H1 (cell line): ENCODE measurements around the gene ATAD3A. TPM values are rescaled to one million over a fixed set of nuclear protein-coding genes. Genes with fewer than 3 reads are reported as not detected.
"Not testable (repeated sequence)": the region's sequence is repeated elsewhere in the genome, so short reads cannot be mapped to it uniquely, and the experiment has no call there.

Source experiments
- CTCF ChIA-PET: fragments of 300-600 bp; sonication (Branson Sonifier 250); formaldehyde crosslinking; loops from one replicate; lab custom pipeline; 2021; ENCODE audit not compliant: partially characterized antibody; lab: Charles Lee
- POLR2A ChIA-PET: fragments of 300-600 bp; sonication (Branson Sonifier 250); formaldehyde crosslinking; loops from one replicate; lab custom pipeline; 2021; ENCODE audit warnings: inconsistent platforms; ENCODE audit not compliant: partially characterized antibody; lab: Charles Lee
- DNase-seq, 2 experiments: peaks; one replicate each; pipeline versions ENCODE4 v3.0.0 to v3.0.0-alpha.2; 2010 to 2022; ENCODE audit warnings: low spot score in 2 of 2, low read depth in 1 of 2, mixed read lengths in 1 of 2
- FAIRE-seq: peaks from 2 replicates; lab custom pipeline; 2011; peaks lifted over from hg19 to GRCh38; lab: Jason Lieb, UNC
- H2AFZ ChIP-seq: 2 replicates; pipeline ENCODE4 v1.8.1; 2012; ENCODE audit warnings: low read length, inconsistent platforms
- H2AK5ac ChIP-seq: 2 replicates; pipeline ENCODE4 v1.6.1; 2013; ENCODE audit warnings: low read depth, low read length
- H2BK120ac ChIP-seq: replicated peaks from 2 replicates; pipeline ENCODE3; 2013; ENCODE audit warnings: low read depth, low read length, inconsistent platforms
- H2BK12ac ChIP-seq: 2 replicates; pipeline ENCODE4 v1.6.1; 2013; ENCODE audit warnings: low read depth, low read length
- H2BK15ac ChIP-seq: 2 replicates; pipeline ENCODE4 v1.6.1; 2013; ENCODE audit warnings: low read length
- H2BK20ac ChIP-seq: 2 replicates; pipeline ENCODE4 v1.6.1; 2013; ENCODE audit warnings: low read length
- H2BK5ac ChIP-seq: 2 replicates; pipeline ENCODE4 v1.6.1; 2013; ENCODE audit warnings: low read depth, low read length
- H3K14ac ChIP-seq: 2 replicates; pipeline ENCODE4 v1.6.1; 2013; ENCODE audit warnings: inconsistent platforms; ENCODE audit not compliant: insufficient read length
- H3K18ac ChIP-seq: 2 replicates; pipeline ENCODE4 v1.6.1; 2013; ENCODE audit warnings: low read length; ENCODE audit errors: extremely low read depth
- H3K23ac ChIP-seq: 2 replicates; pipeline ENCODE4 v1.6.1; 2013; ENCODE audit warnings: inconsistent platforms; ENCODE audit not compliant: insufficient read length
- H3K23me2 ChIP-seq: 2 replicates; pipeline ENCODE4 v1.6.1; 2013; ENCODE audit warnings: low read depth, low read length
- H3K27ac ChIP-seq: 2 replicates; pipeline ENCODE4 v1.6.1; 2011; ENCODE audit warnings: low read depth, low read length, inconsistent platforms
- H3K27me3 ChIP-seq, 4 experiments: replicated peaks in 1 of 4; 1 replicate in 1 of 4; 2 replicates in 3 of 4; pipeline versions ENCODE4 v1.6.1 to v1.8.1; 2011 to 2013; ENCODE audit warnings: low read length in 3 of 4, mild to moderate bottlenecking in 3 of 4, inconsistent platforms in 2 of 4, mixed read lengths in 2 of 4, moderate library complexity in 1 of 4; ENCODE audit not compliant: control insufficient read depth in 3 of 4, insufficient read depth in 3 of 4; ENCODE audit errors: extremely low read depth in 1 of 4
- H3K36me3 ChIP-seq, 4 experiments: 2 replicates each; pipeline versions ENCODE4 v1.6.1 to v1.8.1; 2011 to 2013; ENCODE audit warnings: mild to moderate bottlenecking in 4 of 4, low read length in 3 of 4, moderate library complexity in 2 of 4, control low read depth in 1 of 4, inconsistent platforms in 1 of 4; ENCODE audit not compliant: insufficient read depth in 4 of 4, control insufficient read depth in 2 of 4
- H3K4ac ChIP-seq: replicated peaks from 2 replicates; pipeline ENCODE3; 2013; ENCODE audit warnings: low read length, low read depth, mixed read lengths, inconsistent platforms; ENCODE audit not compliant: insufficient read length
- H3K4me1 ChIP-seq, 4 experiments: replicated peaks in 1 of 4; 1 replicate in 1 of 4; 2 replicates in 3 of 4; pipeline versions ENCODE4 v1.6.1 to v1.8.1; 2011 to 2013; ENCODE audit warnings: low read length in 3 of 4, inconsistent platforms in 2 of 4, mixed read lengths in 1 of 4; ENCODE audit not compliant: insufficient read depth in 4 of 4, control insufficient read depth in 3 of 4
- H3K4me2 ChIP-seq, 2 experiments: 2 replicates each; pipeline versions ENCODE4 v1.6.1 to v1.8.1; 2011 to 2013; ENCODE audit warnings: low read depth in 2 of 2, low read length in 2 of 2, control low read depth in 1 of 2, inconsistent platforms in 1 of 2, mild to moderate bottlenecking in 1 of 2; ENCODE audit not compliant: insufficient read depth in 1 of 2
- H3K4me3 ChIP-seq, 4 experiments: fragments of 200-600, 300-600 bp in 1 of 4; sonication (generic), shearing (Covaris generic), sonication (Bioruptor Twin) in 1 of 4; 2 replicates each; pipeline versions ENCODE4 v1.5.1 to v1.8.1; 2011 to 2016; ENCODE audit warnings: low read length in 4 of 4, low read depth in 3 of 4, control low read depth in 2 of 4, inconsistent platforms in 2 of 4, mild to moderate bottlenecking in 2 of 4, mixed read lengths in 1 of 4, moderate library complexity in 1 of 4; ENCODE audit not compliant: insufficient read depth in 2 of 4; ENCODE audit errors: extremely low read depth in 1 of 4
- H3K56ac ChIP-seq: replicated peaks from 2 replicates; pipeline ENCODE3; 2013; ENCODE audit warnings: low read depth, mild to moderate bottlenecking, mixed read lengths, low read length, inconsistent platforms; ENCODE audit not compliant: insufficient read length
- H3K79me1 ChIP-seq: 2 replicates; pipeline ENCODE4 v1.6.1; 2013; ENCODE audit warnings: low read depth, low read length, control low read depth
- H3K79me2 ChIP-seq, 2 experiments: 2 replicates each; pipeline versions ENCODE4 v1.6.1 to v1.8.1; 2012 to 2013; ENCODE audit warnings: low read length in 2 of 2, mild to moderate bottlenecking in 2 of 2, inconsistent platforms in 1 of 2; ENCODE audit not compliant: insufficient read depth in 2 of 2, control insufficient read depth in 1 of 2
- H3K9ac ChIP-seq, 4 experiments: replicated peaks in 1 of 4; 1 replicate in 1 of 4; 2 replicates in 3 of 4; pipeline versions ENCODE4 v1.6.1 to v1.8.1; 2011 to 2013; ENCODE audit warnings: low read depth in 3 of 4, low read length in 3 of 4, control low read depth in 2 of 4, mild to moderate bottlenecking in 2 of 4, moderate library complexity in 2 of 4, inconsistent platforms in 1 of 4; ENCODE audit errors: extremely low read depth in 1 of 4
- H3K9me3 ChIP-seq, 2 experiments: 2 replicates each; pipeline versions ENCODE4 v1.6.1 to v1.8.1; 2012 to 2013; ENCODE audit warnings: mild to moderate bottlenecking in 2 of 2, moderate library complexity in 2 of 2, control low read depth in 1 of 2, inconsistent platforms in 1 of 2, low read depth in 1 of 2, low read length in 1 of 2, mixed read lengths in 1 of 2; ENCODE audit not compliant: insufficient read depth in 2 of 2
- H4K20me1 ChIP-seq, 2 experiments: replicated peaks in 1 of 2; 2 replicates each; pipeline versions ENCODE3 to v1.8.1; 2011 to 2013; ENCODE audit warnings: inconsistent platforms in 2 of 2, low read length in 2 of 2, mild to moderate bottlenecking in 1 of 2; ENCODE audit not compliant: insufficient read depth in 2 of 2, control insufficient read depth in 1 of 2
- H4K5ac ChIP-seq: 2 replicates; pipeline ENCODE4 v1.6.1; 2013; ENCODE audit warnings: low read length, low read depth, mixed read lengths, inconsistent platforms; ENCODE audit not compliant: insufficient read length
- H4K8ac ChIP-seq: 2 replicates; pipeline ENCODE4 v1.8.0; 2013; ENCODE audit warnings: mild to moderate bottlenecking, moderate library complexity, low read length, inconsistent platforms; ENCODE audit not compliant: insufficient read depth; ENCODE audit errors: extremely low read depth
- H4K91ac ChIP-seq: replicated peaks from 2 replicates; pipeline ENCODE3; 2013; ENCODE audit warnings: low read length, mixed read lengths, inconsistent platforms; ENCODE audit not compliant: insufficient read length
- WGBS, 2 experiments: shearing (Covaris generic) in 1 of 2; methylation state at CpG; one replicate each; pipeline versions ENCODE4 v1.1.6 to v1.1.7; 2013 to 2015; ENCODE audit warnings: low lambda C conversion rate in 2 of 2, mixed read lengths in 2 of 2, inconsistent platforms in 1 of 2, low coverage in 1 of 2, missing lambda C conversion rate in 1 of 2; ENCODE audit not compliant: insufficient replicate concordance in 2 of 2, insufficient coverage in 1 of 2, insufficient read length in 1 of 2; ENCODE audit errors: extremely low coverage in 1 of 2, missing lambda C conversion rate in 1 of 2; 5-methylcytosine and 5-hydroxymethylcytosine counted together
- polyA plus RNA-seq, 7 experiments: library from polyadenylated mRNA; depleted of rRNA in 3 of 7; stranded (reverse) in 5 of 7; unstranded in 2 of 7; fragments of >200 nt in 5 of 7; fragments of 200-250 nt in 2 of 7; gene quantifications; 1 replicate in 5 of 7; 2 replicates in 1 of 7; 4 replicates in 1 of 7; pipeline versions ENCODE4 v1.2.1 to v1.2.3, GENCODE V29; 2011 to 2013; ENCODE audit warnings: missing spikeins in 2 of 7, mixed read lengths in 2 of 7
- total RNA-seq: library from RNA; stranded (reverse); fragmentation: NEBNext Ultra II Directional; extraction: Animal tissue kit (Norgen Biotek cat#: 25700); gene quantifications from 2 replicates; pipeline ENCODE4 v1.2.1, GENCODE V29; 2021

Gene ATAD3A
- total and polyA plus RNA-seq, 2 of the 8 experiments (the other 6 are each of a cell fraction or from before 2014, with no cell fraction given), result 28.3 to 64.7 TPM

DNA sequence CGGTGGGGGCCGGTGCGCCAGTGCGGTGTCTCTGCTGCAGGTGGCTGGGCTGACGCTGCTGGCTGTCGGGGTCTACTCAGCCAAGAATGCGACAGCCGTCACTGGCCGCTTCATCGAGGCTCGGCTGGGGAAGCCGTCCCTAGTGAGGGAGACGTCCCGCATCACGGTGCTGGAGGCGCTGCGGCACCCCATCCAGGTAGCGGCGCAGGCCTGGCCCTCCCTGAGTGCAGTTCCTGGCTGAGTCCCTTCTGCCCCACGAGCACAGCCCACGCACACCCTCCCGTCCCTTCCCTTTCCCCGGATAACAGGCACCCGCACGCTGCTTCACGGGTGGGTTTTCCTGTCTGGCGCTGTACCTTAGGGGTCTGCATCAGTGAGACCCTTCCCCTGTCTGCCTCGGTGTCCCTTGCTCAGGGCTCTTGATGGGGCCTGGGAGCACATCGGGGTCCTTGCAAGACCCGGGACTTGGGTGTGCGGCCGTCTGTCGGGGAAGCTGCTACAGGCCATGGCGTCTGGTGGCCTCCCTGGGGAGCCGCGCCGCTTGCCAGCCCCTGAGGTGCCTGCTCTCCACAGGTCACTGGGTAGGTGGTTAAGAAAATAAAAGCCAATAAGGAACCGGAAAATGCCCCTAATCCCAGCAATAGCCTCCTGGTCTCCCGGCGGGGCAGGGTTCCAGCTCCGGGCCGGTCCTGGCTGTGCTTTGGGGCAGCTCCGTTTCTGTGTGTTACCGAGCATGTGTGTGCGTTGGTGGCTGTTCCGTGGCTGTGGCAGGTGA lies 26.8 kb upstream of the ATAD3A start:
- H2BK5ac ChIP-seq, H3K18ac ChIP-seq, H3K23ac ChIP-seq, H2AFZ ChIP-seq, H2AK5ac ChIP-seq, H3K79me1 ChIP-seq, FAIRE-seq, H3K27ac ChIP-seq, H4K20me1 ChIP-seq, H3K79me2 ChIP-seq, H3K9me3 ChIP-seq, H4K91ac ChIP-seq, H3K9ac ChIP-seq, H4K8ac ChIP-seq, H3K23me2 ChIP-seq, H2BK12ac ChIP-seq, H2BK15ac ChIP-seq, H4K5ac ChIP-seq, H3K27me3 ChIP-seq, H2BK20ac ChIP-seq, H3K56ac ChIP-seq, H2BK120ac ChIP-seq, H3K4me2 ChIP-seq, H3K4me1 ChIP-seq, DNase-seq, H3K4me3 ChIP-seq, H3K4ac ChIP-seq, H3K14ac ChIP-seq, POLR2A ChIA-PET: not testable (repeated sequence)
- H3K36me3 ChIP-seq, result peaks cover 5 to 60% (median 32%) of the 10 kb centered on the region in 4 experiments
- CTCF ChIA-PET, result interaction anchor here (0.6 kb wide), 1 partner anchor 700 kb away, joined by 3 read pairs; no protein-coding TSS in a partner anchor
- WGBS, 2 experiments, result 93% methylated on average over 24 of the region's 46 CpGs; no CpG with 5 or more reads in 1 of the 2 experiments
